A549 (cell line): ENCODE measurements around the gene PLCB1. TPM values are rescaled to one million over a fixed set of nuclear protein-coding genes. Genes with fewer than 3 reads are reported as not detected.

Source experiments
- ATAC-seq, 2 experiments: fragments of 200-7000 bp in 1 of 2; fragments of >200 bp in 1 of 2; cut with Nextera tagmentation in 1 of 2; cut with Tn5 transposase in 1 of 2; 3 replicates each; pipeline versions ENCODE4 v1.8.0 to v1.9.1; 2018 to 2020; ENCODE audit warnings: mild to moderate bottlenecking in 1 of 2, moderate library complexity in 1 of 2
- CTCF ChIA-PET: fragments of 300-600 bp; sonication (Branson Sonifier 250); formaldehyde crosslinking; extraction: SDS; loops from one replicate; lab custom pipeline; 2021; ENCODE audit warnings: antibody characterized with exemption, inconsistent platforms; lab: Yijun Ruan, JAX
- POLR2A ChIA-PET: fragments of 350-600 bp; formaldehyde crosslinking; extraction: SDS; loops from one replicate; lab custom pipeline; 2021; ENCODE audit warnings: antibody characterized with exemption, inconsistent platforms; lab: Yijun Ruan, JAX
- DNase-seq, 2 experiments: peaks; one replicate each; pipeline versions ENCODE4 v3.0.0 to v3.0.0-alpha.2; 2011 to 2016; ENCODE audit warnings: low read depth in 1 of 2, low spot score in 1 of 2
- FAIRE-seq: peaks from 2 replicates; lab custom pipeline; 2011; peaks lifted over from hg19 to GRCh38; lab: Jason Lieb, UNC
- H3K27ac ChIP-seq, 2 experiments: fragments of >200 bp; sonication (Bioruptor Twin); formaldehyde crosslinking; 3 replicates each; pipeline ENCODE4 v1.5.1; 2016 to 2017
- H3K4me1 ChIP-seq: fragments of >200 bp; sonication (Bioruptor Twin); formaldehyde crosslinking; 3 replicates; pipeline ENCODE4 v1.6.1; 2016
- H3K4me2 ChIP-seq: fragments of >200 bp; sonication (Bioruptor Twin); formaldehyde crosslinking; 3 replicates; pipeline ENCODE4 v1.6.1; 2016
- H3K4me3 ChIP-seq: fragments of >200 bp; sonication (Bioruptor Twin); formaldehyde crosslinking; 3 replicates; pipeline ENCODE4 v1.5.1; 2016
- H3K9me3 ChIP-seq: fragments of >200 bp; sonication (Bioruptor Twin); formaldehyde crosslinking; 3 replicates; pipeline ENCODE4 v1.6.1; 2016
- BHLHE40 ChIP-seq: IDR thresholded peaks from 2 replicates; pipeline ENCODE4 v1.6.1; 2012; ENCODE audit warnings: low read depth, low read length, inconsistent platforms
- CBX8 ChIP-seq: fragments of 200-600 bp; sonication (generic); IDR thresholded peaks from 2 replicates; pipeline ENCODE4 v1.6.1; 2016
- CEBPB ChIP-seq, 2 experiments: fragments of >200 bp in 1 of 2; sonication (Bioruptor Twin) in 1 of 2; formaldehyde crosslinking in 1 of 2; IDR thresholded peaks; 2 replicates each; pipeline ENCODE4 v1.6.1; 2012 to 2016
- CHD2 ChIP-seq: fragments of 150-350 bp; IDR thresholded peaks from 2 replicates; pipeline ENCODE4 v1.6.1; 2014; ENCODE audit warnings: low read length; ENCODE audit not compliant: partially characterized antibody
- CHD4 ChIP-seq: fragments of 200-600 bp; sonication (generic); IDR thresholded peaks from 2 replicates; pipeline ENCODE4 v1.6.1; 2016; ENCODE audit warnings: antibody characterized with exemption, mild to moderate bottlenecking, borderline replicate concordance
- EHF ChIP-seq: fragments of 250-450 bp; sonication (Bioruptor Pico); IDR thresholded peaks from 2 replicates; pipeline ENCODE4 v1.5.0; 2020; ENCODE audit warnings: mild to moderate bottlenecking
- EHMT2 ChIP-seq: fragments of 200-600 bp; sonication (generic); IDR thresholded peaks from 2 replicates; pipeline ENCODE4 v1.6.1; 2016; ENCODE audit warnings: antibody characterized with exemption, low read depth, mild to moderate bottlenecking, moderate library complexity
- ESRRA ChIP-seq: fragments of 150-350 bp; IDR thresholded peaks from 2 replicates; pipeline ENCODE4 v1.6.1; 2014; ENCODE audit warnings: mild to moderate bottlenecking, low read length, borderline replicate concordance
- FOSL2 ChIP-seq, 2 experiments: fragments of 450-650 bp in 1 of 2; fragments of >200 bp in 1 of 2; sonication (Bioruptor Twin) in 1 of 2; formaldehyde crosslinking; IDR thresholded peaks; 2 replicates each; pipeline versions ENCODE4 v1.5.0 to v1.6.1; 2016 to 2020; ENCODE audit warnings: mild to moderate bottlenecking in 1 of 2, moderate library complexity in 1 of 2
- FOXS1 ChIP-seq: fragments of 250-450 bp; sonication (Bioruptor Pico); IDR thresholded peaks from 2 replicates; pipeline ENCODE4 v1.5.0; 2020; ENCODE audit warnings: mild to moderate bottlenecking, moderate library complexity
- GATA3 ChIP-seq: IDR thresholded peaks from 2 replicates; pipeline ENCODE4 v1.6.1; 2012; ENCODE audit warnings: borderline replicate concordance
- HMGXB4 ChIP-seq: fragments of 250-450 bp; sonication (Bioruptor Pico); IDR thresholded peaks from 2 replicates; pipeline ENCODE4 v1.5.0; 2021; ENCODE audit warnings: mild to moderate bottlenecking, moderate library complexity, borderline replicate concordance
- HOXB13 ChIP-seq: fragments of 250-450 bp; sonication (Bioruptor Pico); IDR thresholded peaks from 2 replicates; pipeline ENCODE4 v1.5.0; 2020; ENCODE audit warnings: low read depth, mild to moderate bottlenecking, moderate library complexity
- JUN ChIP-seq, 2 experiments: fragments of >200 bp; sonication (Bioruptor Twin); formaldehyde crosslinking; IDR thresholded peaks; 2 replicates in 1 of 2; 3 replicates in 1 of 2; pipeline ENCODE4 v1.6.1; 2016 to 2017
- JUNB ChIP-seq: fragments of >200 bp; sonication (Bioruptor Twin); formaldehyde crosslinking; IDR thresholded peaks from 2 replicates; pipeline ENCODE4 v1.6.1; 2016
- KDM5A ChIP-seq: fragments of 200-600 bp; sonication (generic); IDR thresholded peaks from 2 replicates; pipeline ENCODE4 v1.6.1; 2016; ENCODE audit warnings: antibody characterized with exemption, mild to moderate bottlenecking
- MAZ ChIP-seq: fragments of 150-350 bp; IDR thresholded peaks from 2 replicates; pipeline ENCODE4 v1.6.1; 2014; ENCODE audit warnings: antibody characterized with exemption, low read depth, low read length, borderline replicate concordance
- NFE2L2 ChIP-seq: fragments of 150-350 bp; conservative IDR thresholded peaks from 2 replicates; pipeline ENCODE4 v1.6.1; 2014; ENCODE audit warnings: low read length
- NPAS2 ChIP-seq: fragments of 250-450 bp; sonication (Bioruptor Pico); IDR thresholded peaks from 2 replicates; pipeline ENCODE4 v1.8.0; 2022; ENCODE audit warnings: mild to moderate bottlenecking, moderate library complexity, borderline replicate concordance
- NR3C1 ChIP-seq: fragments of >200 bp; sonication (Bioruptor Twin); formaldehyde crosslinking; IDR thresholded peaks from 3 replicates; pipeline ENCODE4 v1.6.1; 2017
- POLR2A ChIP-seq: IDR thresholded peaks from 2 replicates; pipeline ENCODE4 v1.6.1; 2012; ENCODE audit warnings: mild to moderate bottlenecking, low read length
- RAD21 ChIP-seq, 2 experiments: fragments of >200 bp in 1 of 2; sonication (Bioruptor Twin) in 1 of 2; formaldehyde crosslinking in 1 of 2; IDR thresholded peaks in 1 of 2; conservative IDR thresholded peaks in 1 of 2; 2 replicates in 1 of 2; 3 replicates in 1 of 2; pipeline ENCODE4 v1.6.1; 2012 to 2018; ENCODE audit warnings: inconsistent platforms in 1 of 2
- RCOR1 ChIP-seq: fragments of 150-350 bp; IDR thresholded peaks from 2 replicates; pipeline ENCODE4 v1.6.1; 2014; ENCODE audit warnings: antibody characterized with exemption, low read length, low read depth
- RFX5 ChIP-seq: fragments of 450-650 bp; IDR thresholded peaks from 2 replicates; pipeline ENCODE4 v1.7.1; 2014; ENCODE audit warnings: antibody characterized with exemption, mild to moderate bottlenecking, moderate library complexity
- RNF2 ChIP-seq: fragments of 200-600 bp; sonication (generic); IDR thresholded peaks from 2 replicates; pipeline ENCODE4 v1.6.1; 2016; ENCODE audit warnings: low read depth, mild to moderate bottlenecking, antibody characterized with exemption, moderate library complexity, borderline replicate concordance
- SMC3 ChIP-seq: fragments of >200 bp; sonication (Bioruptor Twin); formaldehyde crosslinking; IDR thresholded peaks from 3 replicates; pipeline ENCODE4 v1.6.1; 2018; ENCODE audit warnings: inconsistent platforms
- TFCP2L1 ChIP-seq: fragments of 250-450 bp; sonication (Bioruptor Pico); IDR thresholded peaks from 2 replicates; pipeline ENCODE4 v1.5.0; 2021; ENCODE audit warnings: mild to moderate bottlenecking
- TP53 ChIP-seq: fragments of 250-450 bp; sonication (Bioruptor Pico); IDR thresholded peaks from 2 replicates; pipeline ENCODE4 v1.5.0; 2021; ENCODE audit warnings: mild to moderate bottlenecking, moderate library complexity
- USF2 ChIP-seq: fragments of 450-650 bp; IDR thresholded peaks from 2 replicates; pipeline ENCODE4 v1.6.1; 2014; ENCODE audit warnings: antibody characterized with exemption
- ZFP36 ChIP-seq: fragments of 450-650 bp; IDR thresholded peaks from 2 replicates; pipeline ENCODE4 v1.6.1; 2014; ENCODE audit warnings: borderline replicate concordance; ENCODE audit not compliant: partially characterized antibody
- WGBS: methylation state at CpG from one replicate; pipeline ENCODE4 v1.1.6; 2017; ENCODE audit errors: missing lambda C conversion rate; 5-methylcytosine and 5-hydroxymethylcytosine counted together
- polyA plus RNA-seq, 4 experiments: library from polyadenylated mRNA; depleted of rRNA in 3 of 4; stranded (reverse); fragments of >200 nt; fragmentation: RNase III in 1 of 4; extraction: RNeasy Plus Mini Kit Qiagen cat#74134 plus additional on column Dnase treatment in 1 of 4; gene quantifications; 2 replicates in 3 of 4; 3 replicates in 1 of 4; pipeline ENCODE4 v1.2.3, GENCODE V29; 2011 to 2017
- TF ChIP-seq, protein P1 (sequence below): fragments of 150-350 bp; IDR thresholded peaks from 2 replicates; pipeline ENCODE4 v1.6.1; 2014; ENCODE audit warnings: low read depth, mild to moderate bottlenecking, low read length

The PLCB1 gene
- polyA plus RNA-seq, 2 of the 4 experiments (the other 2 are of a cell fraction) = 0.97 to 6.3 TPM

- ATAC-seq (no peak), FAIRE-seq (no peak), DNase-seq (no peak)
- Histone ChIP-seq H3K4me3 (no peak overlapping the region), H3K4me2 (no peak overlapping the region), H3K27ac (no peak overlapping the region), H3K4me1 (0 out of 3 replicates have a peak, but pooled peaks cover 3% of the 10 kb centered on the region), H3K9me3 (no peaks in the 10 kb centered on the region)
- CTCF ChIA-PET = interaction anchor here (1.1 to 2.3 kb wide), 5 partner anchors 11 to 592 kb away, joined by 4 to 10 read pairs (median 4); no protein-coding TSS in a partner anchor
- WGBS = 79% methylated on average over 5 of the region's 5 CpGs
- TF ChIP-seq TP53 (no peak), TFCP2L1 (CRISPR knock-in tag) (no peak), POLR2A (no peak), USF2 (no peak), EHF (CRISPR knock-in tag) (no peak), RCOR1 (no peak), MAZ (no peak), ZFP36 (no peak), CEBPB (IDR thresholded peaks at IDR 0.05) (no peak), ESRRA (no peak), HMGXB4 (no peak), CHD4 (no peak), EHMT2 (no peak), FOSL2 (IDR thresholded peaks at IDR 0.05) (no peak), FOSL2 (CRISPR knock-in tag; IDR thresholded peaks at IDR 0.05) (no peak), JUNB (no peak), RFX5 (no peak)
- POLR2A ChIA-PET = no interaction called here
Observed at GRCh38 chr20:8766868-8767390, 634.9 kb downstream of the PLCB1 start.

GRCh38 chr20:8774412-8774811 lies 642.3 kb downstream of the PLCB1 start:
- POLR2A ChIA-PET = no interaction called here
- peak; percentile 13 for FAIRE-seq

More at GRCh38 chr20:8774412-8774811, 642.3 kb downstream of the PLCB1 start:
- no peak for DNase-seq
- CTCF ChIA-PET = interaction anchor here (0.6 to 3.4 kb wide), 5 partner anchors 10 to 634 kb away, joined by 3 to 20 read pairs (median 3); no protein-coding TSS in a partner anchor
- no peak for ATAC-seq
- 62% methylated on average over 5 of the region's 5 CpGs for WGBS
- Histone ChIP-seq H3K4me3 (no peak overlapping the region), H3K4me1 (no peaks in the 10 kb centered on the region), H3K27ac (no peak overlapping the region), H3K4me2 (no peak overlapping the region), H3K9me3 (no peaks in the 10 kb centered on the region)
- no peak for TF ChIP-seq CHD2
- no peak for TF ChIP-seq NFE2L2
- TF ChIP-seq KDM5A = no peak
- TF ChIP-seq BHLHE40 = no peak
- TF ChIP-seq JUN (IDR thresholded peaks at IDR 0.05) = no peak
- TF ChIP-seq NR3C1 = no peak
- TF ChIP-seq FOXS1 (CRISPR knock-in tag) = no peak
- TF ChIP-seq, protein P1, sequence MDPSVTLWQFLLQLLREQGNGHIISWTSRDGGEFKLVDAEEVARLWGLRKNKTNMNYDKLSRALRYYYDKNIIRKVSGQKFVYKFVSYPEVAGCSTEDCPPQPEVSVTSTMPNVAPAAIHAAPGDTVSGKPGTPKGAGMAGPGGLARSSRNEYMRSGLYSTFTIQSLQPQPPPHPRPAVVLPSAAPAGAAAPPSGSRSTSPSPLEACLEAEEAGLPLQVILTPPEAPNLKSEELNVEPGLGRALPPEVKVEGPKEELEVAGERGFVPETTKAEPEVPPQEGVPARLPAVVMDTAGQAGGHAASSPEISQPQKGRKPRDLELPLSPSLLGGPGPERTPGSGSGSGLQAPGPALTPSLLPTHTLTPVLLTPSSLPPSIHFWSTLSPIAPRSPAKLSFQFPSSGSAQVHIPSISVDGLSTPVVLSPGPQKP = no peak
- TF ChIP-seq RAD21 (conservative IDR thresholded peaks at IDR 0.05 in 1 of 2, IDR thresholded peaks at IDR 0.05 in 1 of 2) = no peak
- TF ChIP-seq CBX8 = no peak
- no peak for TF ChIP-seq GATA3
- TF ChIP-seq HOXB13 (CRISPR knock-in tag) = no peak
- TF ChIP-seq SMC3 = no peak
- TF ChIP-seq NPAS2 (CRISPR knock-in tag) = no peak
- no peak for TF ChIP-seq HMGXB4
- no peak for TF ChIP-seq RNF2
- TF ChIP-seq ESRRA = no peak
- TF ChIP-seq ZFP36 = no peak
- no peak for TF ChIP-seq MAZ
